Hepatocyte (in vitro differentiated cells): ENCODE data around the gene KLHL20. TPM values are rescaled to one million over a fixed set of nuclear protein-coding genes. Genes with fewer than 3 reads are reported as not detected.
"Not testable (repeated sequence)": the region's sequence is repeated elsewhere in the genome, so short reads cannot be mapped to it uniquely, and the experiment has no call there.

Experiments used
- DNase-seq: peaks from one replicate; pipeline ENCODE4 v3.0.0-alpha.2; 2016; ENCODE audit warnings: low spot score
- H2AFZ ChIP-seq: fragments of 200-600 bp; sonication (generic); 2 replicates; pipeline ENCODE4 v1.6.0; 2016; ENCODE audit warnings: antibody characterized with exemption, mild to moderate bottlenecking
- H3K27ac ChIP-seq: fragments of 200-600 bp; sonication (generic); 2 replicates; pipeline ENCODE4 v1.5.1; 2016; ENCODE audit warnings: mild to moderate bottlenecking
- H3K27me3 ChIP-seq: fragments of 200-600 bp; sonication (generic); 2 replicates; pipeline ENCODE4 v1.6.1; 2016
- H3K36me3 ChIP-seq: fragments of 200-600 bp; sonication (generic); replicated peaks from 2 replicates; pipeline ENCODE4 v1.5.1; 2016; ENCODE audit warnings: low read depth; ENCODE audit not compliant: insufficient read depth
- H3K4me1 ChIP-seq: fragments of 200-600 bp; sonication (generic); 2 replicates; pipeline ENCODE4 v1.5.1; 2016; ENCODE audit warnings: mild to moderate bottlenecking, moderate library complexity; ENCODE audit not compliant: insufficient read depth
- H3K4me2 ChIP-seq: fragments of 200-600 bp; sonication (generic); 2 replicates; pipeline ENCODE4 v1.6.0; 2016
- H3K4me3 ChIP-seq: fragments of 200-600 bp; sonication (generic); 2 replicates; pipeline ENCODE4 v1.5.1; 2016; ENCODE audit warnings: mild to moderate bottlenecking
- H3K79me2 ChIP-seq: fragments of 200-600 bp; sonication (generic); 2 replicates; pipeline ENCODE4 v1.6.0; 2017; ENCODE audit warnings: mild to moderate bottlenecking
- H3K9me2 ChIP-seq: fragments of 200-600 bp; sonication (generic); replicated peaks from 2 replicates; pipeline ENCODE4 v1.6.0; 2017; ENCODE audit warnings: mild to moderate bottlenecking; ENCODE audit not compliant: insufficient read depth
- H3K9me3 ChIP-seq: fragments of 200-600 bp; sonication (generic); 2 replicates; pipeline ENCODE4 v1.5.1; 2016; ENCODE audit warnings: low read depth, mild to moderate bottlenecking
- H4K20me1 ChIP-seq: fragments of 200-600 bp; sonication (generic); 2 replicates; pipeline ENCODE4 v1.6.0; 2016; ENCODE audit warnings: mild to moderate bottlenecking; ENCODE audit not compliant: insufficient read depth, poor library complexity, severe bottlenecking
- CTCF ChIP-seq: fragments of 200-600 bp; sonication (generic); IDR thresholded peaks from 2 replicates; pipeline ENCODE4 v1.5.1; 2016; ENCODE audit warnings: antibody characterized with exemption, mild to moderate bottlenecking; ENCODE audit not compliant: poor library complexity
- EZH2 ChIP-seq: fragments of 200-600 bp; sonication (generic); IDR thresholded peaks from 2 replicates; pipeline ENCODE4 v1.6.1; 2016; ENCODE audit warnings: antibody characterized with exemption, mild to moderate bottlenecking, borderline replicate concordance
- EZH2phosphoT487 ChIP-seq: fragments of 200-600 bp; sonication (generic); IDR thresholded peaks from one replicate; pipeline ENCODE4 v1.6.1; 2018; ENCODE audit warnings: antibody characterized with exemption, mild to moderate bottlenecking, low read depth, moderate library complexity; ENCODE audit not compliant: unreplicated experiment, severe bottlenecking
- WGBS: methylation state at CpG from one replicate; pipeline ENCODE4 v1.1.6; 2016; ENCODE audit warnings: low lambda C conversion rate; ENCODE audit errors: missing lambda C conversion rate; 5-methylcytosine and 5-hydroxymethylcytosine counted together
- polyA plus RNA-seq: library from polyadenylated mRNA; unstranded; fragments of >200 nt; fragmentation: Nextera tagmentation; extraction: Ambion mirVana; gene quantifications from 2 replicates; pipeline ENCODE4 v1.2.1, GENCODE V29; 2016
- total RNA-seq: library from RNA; depleted of rRNA; stranded (reverse); fragments of >200 nt; gene quantifications from 2 replicates; pipeline ENCODE4 v1.2.3, GENCODE V29; 2014

KLHL20 gene
- total and polyA plus RNA-seq, 2 experiments from 2014 or later = 10.0 to 23.1 TPM

- Histone ChIP-seq H4K20me1 (no peaks in the 10 kb centered on the region), H3K36me3 (no peaks in the 10 kb centered on the region), H3K9me2 (no peaks in the 10 kb centered on the region), H3K4me1 (no peaks in the 10 kb centered on the region), H3K27me3 (no peaks in the 10 kb centered on the region), H3K79me2 (no peaks in the 10 kb centered on the region), H3K9me3 (peaks cover 3% of the 10 kb centered on the region), H3K27ac (no peak overlapping the region), H3K4me3 (no peak overlapping the region), H2AFZ (no peak overlapping the region), H3K4me2 (no peak overlapping the region)
- TF ChIP-seq CTCF = no peak
- TF ChIP-seq EZH2phosphoT487 = no peak
- TF ChIP-seq EZH2 = no peak
- no peak for DNase-seq
Observed at GRCh38 chr1:173682184-173682583, 32.6 kb upstream of the KLHL20 start.

GRCh38 chr1:173683838-173684237, 30.9 kb upstream of the KLHL20 start:
- 83% methylated on average over 4 of the region's 4 CpGs for WGBS
- not testable (repeated sequence) for H2AFZ ChIP-seq, H3K9me3 ChIP-seq, H3K9me2 ChIP-seq, H3K79me2 ChIP-seq, DNase-seq, H3K27ac ChIP-seq, H3K4me2 ChIP-seq, H4K20me1 ChIP-seq, H3K27me3 ChIP-seq, H3K4me3 ChIP-seq, H3K36me3 ChIP-seq, H3K4me1 ChIP-seq

GRCh38 chr1:173685121-173685520, 29.7 kb upstream of the KLHL20 start:
- H2AFZ ChIP-seq, H3K4me3 ChIP-seq, H3K79me2 ChIP-seq, H3K9me2 ChIP-seq, H3K4me2 ChIP-seq, H3K9me3 ChIP-seq, H3K27ac ChIP-seq, H3K4me1 ChIP-seq, H3K36me3 ChIP-seq, H4K20me1 ChIP-seq, H3K27me3 ChIP-seq, DNase-seq: not testable (repeated sequence)
- WGBS = 80% methylated on average over 3 of the region's 3 CpGs

GRCh38 chr1:173688300-173688699, 26.5 kb upstream of the KLHL20 start:
- Histone ChIP-seq H2AFZ (no peak overlapping the region), H3K79me2 (no peaks in the 10 kb centered on the region), H3K4me1 (no peaks in the 10 kb centered on the region), H3K27ac (no peak overlapping the region), H3K9me3 (no peaks in the 10 kb centered on the region), H3K4me2 (no peak overlapping the region), H3K36me3 (no peaks in the 10 kb centered on the region), H3K27me3 (no peaks in the 10 kb centered on the region), H3K9me2 (no peaks in the 10 kb centered on the region), H4K20me1 (no peaks in the 10 kb centered on the region), H3K4me3 (no peak overlapping the region)
- 77% methylated on average over 2 of the region's 2 CpGs for WGBS
- no peak for DNase-seq
- no peak for TF ChIP-seq EZH2phosphoT487

- Histone ChIP-seq H3K4me2 (no peak overlapping the region), H3K4me3 (no peak overlapping the region), H3K27me3 (no peaks in the 10 kb centered on the region), H3K27ac (no peak overlapping the region), H4K20me1 (no peaks in the 10 kb centered on the region), H3K36me3 (no peaks in the 10 kb centered on the region), H3K9me2 (no peaks in the 10 kb centered on the region), H2AFZ (no peak overlapping the region), H3K4me1 (no peaks in the 10 kb centered on the region), H3K9me3 (no peaks in the 10 kb centered on the region), H3K79me2 (no peaks in the 10 kb centered on the region)
- TF ChIP-seq EZH2phosphoT487 = no peak
- TF ChIP-seq EZH2 = no peak
- no peak for TF ChIP-seq CTCF
- DNase-seq = no peak
Observed at GRCh38 chr1:173693238-173693637, 21.5 kb upstream of the KLHL20 start.

- H3K27me3 ChIP-seq, H3K4me2 ChIP-seq, H3K4me1 ChIP-seq, H4K20me1 ChIP-seq, H3K27ac ChIP-seq, H3K4me3 ChIP-seq, DNase-seq, H3K36me3 ChIP-seq, H3K79me2 ChIP-seq, H2AFZ ChIP-seq, H3K9me3 ChIP-seq, H3K9me2 ChIP-seq: not testable (repeated sequence)
- WGBS = 94% methylated on average over 6 of the region's 6 CpGs
Observed at GRCh38 chr1:173701299-173701698, 13.5 kb upstream of the KLHL20 start.
